Measurements from ENCODE around the gene TCF7L2. TPM values are rescaled to one million over a fixed set of nuclear protein-coding genes. Genes with fewer than 3 reads are reported as not detected.

Gene TCF7L2
- total RNA-seq, 1 donor from 2014 or later: 0.21 TPM

GRCh38 chr10:113031147-113031546, 81.1 kb downstream of the TCF7L2 start:
- Mint-ChIP-seq H3K4me1 (no peaks in the 10 kb centered on the region), H3K36me3 (ENCODE audit: low read depth) (no peaks in the 10 kb centered on the region)

GRCh38 chr10:113033991-113034390, 83.9 kb downstream of the TCF7L2 start:
- Mint-ChIP-seq H3K27ac (no peak overlapping the region), H3K4me1 (no peaks in the 10 kb centered on the region), H3K27me3 (peaks cover 8% of the 10 kb centered on the region), H3K4me3 (no peak overlapping the region), H3K36me3 (ENCODE audit: low read depth) (no peaks in the 10 kb centered on the region), H3K9me3 (no peaks in the 10 kb centered on the region)
- DNase-seq: no peak
- intact Hi-C loops (cut with micrococcal nuclease): no loop called here

More at GRCh38 chr10:113031147-113031546, 81.1 kb downstream of the TCF7L2 start:
- DNase-seq: no peak
- intact Hi-C loops (cut with micrococcal nuclease): no loop called here
- H3K27ac Mint-ChIP-seq: no peak overlapping the region
- no peaks in the 10 kb centered on the region for H3K9me3 Mint-ChIP-seq
- H3K4me3 Mint-ChIP-seq: no peak overlapping the region
- peaks cover 17% of the 10 kb centered on the region for H3K27me3 Mint-ChIP-seq

GRCh38 chr10:113035732-113036312, 85.8 kb downstream of the TCF7L2 start:
- no peak overlapping the region for H3K4me3 Mint-ChIP-seq
- intact Hi-C loops (cut with micrococcal nuclease): no loop called here
- H3K9me3 Mint-ChIP-seq: no peaks in the 10 kb centered on the region
- H3K4me1 Mint-ChIP-seq: no peaks in the 10 kb centered on the region
- peaks cover 6% of the 10 kb centered on the region for H3K27me3 Mint-ChIP-seq
- H3K27ac Mint-ChIP-seq: no peak overlapping the region
- H3K36me3 Mint-ChIP-seq (ENCODE audit: low read depth): no peaks in the 10 kb centered on the region
- no peak for DNase-seq

- H3K27ac Mint-ChIP-seq: no peak overlapping the region
Measured at GRCh38 chr10:113036619-113037018, 86.6 kb downstream of the TCF7L2 start.

GRCh38 chr10:113037218-113037617, 87.2 kb downstream of the TCF7L2 start:
- no peak overlapping the region for H3K27ac Mint-ChIP-seq
- no peaks in the 10 kb centered on the region for H3K9me3 Mint-ChIP-seq
- intact Hi-C loops (cut with micrococcal nuclease): no loop called here
- H3K36me3 Mint-ChIP-seq (ENCODE audit: low read depth): no peaks in the 10 kb centered on the region
- no peak overlapping the region for H3K4me3 Mint-ChIP-seq
- H3K4me1 Mint-ChIP-seq: no peaks in the 10 kb centered on the region
- H3K27me3 Mint-ChIP-seq: peaks cover 12% of the 10 kb centered on the region
- no peak for DNase-seq

More at GRCh38 chr10:113036619-113037018, 86.6 kb downstream of the TCF7L2 start:
- H3K4me3 Mint-ChIP-seq: no peak overlapping the region
- intact Hi-C loops (cut with micrococcal nuclease): no loop called here
- H3K9me3 Mint-ChIP-seq: no peaks in the 10 kb centered on the region
- DNase-seq: no peak
- no peaks in the 10 kb centered on the region for H3K36me3 Mint-ChIP-seq (ENCODE audit: low read depth)
- H3K27me3 Mint-ChIP-seq: peaks cover 8% of the 10 kb centered on the region
- no peaks in the 10 kb centered on the region for H3K4me1 Mint-ChIP-seq

GRCh38 chr10:113038183-113038582, 88.1 kb downstream of the TCF7L2 start:
- intact Hi-C loops (cut with micrococcal nuclease): no loop called here
- no peak overlapping the region for H3K27ac Mint-ChIP-seq
- no peak for DNase-seq
- no peaks in the 10 kb centered on the region for H3K4me1 Mint-ChIP-seq
- H3K36me3 Mint-ChIP-seq (ENCODE audit: low read depth): no peaks in the 10 kb centered on the region
- H3K4me3 Mint-ChIP-seq: no peak overlapping the region
- H3K27me3 Mint-ChIP-seq: peaks cover 15% of the 10 kb centered on the region
- H3K9me3 Mint-ChIP-seq: no peaks in the 10 kb centered on the region

- Mint-ChIP-seq H3K27me3 (peaks cover 17% of the 10 kb centered on the region), H3K27ac (no peak overlapping the region)
- intact Hi-C loops (cut with micrococcal nuclease): no loop called here
Measured at GRCh38 chr10:113038985-113039384, 88.9 kb downstream of the TCF7L2 start.

GRCh38 chr10:113041324-113041723, 91.3 kb downstream of the TCF7L2 start:
- Mint-ChIP-seq H3K27me3 (peaks cover 21% of the 10 kb centered on the region), H3K36me3 (ENCODE audit: low read depth) (no peaks in the 10 kb centered on the region), H3K4me3 (no peak overlapping the region), H3K9me3 (no peaks in the 10 kb centered on the region), H3K4me1 (no peaks in the 10 kb centered on the region), H3K27ac (no peak overlapping the region)
- intact Hi-C loops (cut with micrococcal nuclease): no loop called here
- DNase-seq: no peak

More at GRCh38 chr10:113038985-113039384, 88.9 kb downstream of the TCF7L2 start:
- H3K4me1 Mint-ChIP-seq: no peaks in the 10 kb centered on the region
- H3K36me3 Mint-ChIP-seq (ENCODE audit: low read depth): no peaks in the 10 kb centered on the region
- H3K4me3 Mint-ChIP-seq: no peak overlapping the region
- DNase-seq: no peak
- H3K9me3 Mint-ChIP-seq: no peaks in the 10 kb centered on the region

- H3K27me3 Mint-ChIP-seq: peaks cover 21% of the 10 kb centered on the region
- H3K27ac Mint-ChIP-seq: no peak overlapping the region
- H3K4me1 Mint-ChIP-seq: no peaks in the 10 kb centered on the region
- intact Hi-C loops (cut with micrococcal nuclease): no loop called here
- no peak overlapping the region for H3K4me3 Mint-ChIP-seq
- DNase-seq: no peak
- H3K36me3 Mint-ChIP-seq (ENCODE audit: low read depth): no peaks in the 10 kb centered on the region
- no peaks in the 10 kb centered on the region for H3K9me3 Mint-ChIP-seq
Measured at GRCh38 chr10:113041841-113042750, 92.0 kb downstream of the TCF7L2 start.

GRCh38 chr10:113042868-113043267, 92.8 kb downstream of the TCF7L2 start:
- Mint-ChIP-seq H3K4me1 (no peaks in the 10 kb centered on the region), H3K9me3 (no peaks in the 10 kb centered on the region), H3K4me3 (no peak overlapping the region), H3K27ac (no peak overlapping the region), H3K36me3 (ENCODE audit: low read depth) (no peaks in the 10 kb centered on the region), H3K27me3 (peaks cover 18% of the 10 kb centered on the region)
- intact Hi-C loops (cut with micrococcal nuclease): no loop called here
- no peak for DNase-seq

- Mint-ChIP-seq H3K27me3 (peaks cover 17% of the 10 kb centered on the region), H3K4me1 (no peaks in the 10 kb centered on the region), H3K36me3 (ENCODE audit: low read depth) (no peaks in the 10 kb centered on the region), H3K9me3 (no peaks in the 10 kb centered on the region), H3K4me3 (no peak overlapping the region), H3K27ac (no peak overlapping the region)
- intact Hi-C loops (cut with micrococcal nuclease): no loop called here
- no peak for DNase-seq
Measured at GRCh38 chr10:113044016-113044755, 94.1 kb downstream of the TCF7L2 start.

GRCh38 chr10:113045147-113046055, 95.4 kb downstream of the TCF7L2 start:
- Mint-ChIP-seq H3K36me3 (ENCODE audit: low read depth) (no peaks in the 10 kb centered on the region), H3K4me1 (no peaks in the 10 kb centered on the region), H3K9me3 (peaks cover 3% of the 10 kb centered on the region), H3K27me3 (peaks cover 21% of the 10 kb centered on the region), H3K27ac (no peak overlapping the region), H3K4me3 (no peak overlapping the region)
- intact Hi-C loops (cut with micrococcal nuclease): no loop called here
- DNase-seq: no peak

GRCh38 chr10:113047151-113047550, 97.1 kb downstream of the TCF7L2 start:
- Mint-ChIP-seq H3K27me3 (peaks cover 22% of the 10 kb centered on the region), H3K4me1 (peaks cover 3% of the 10 kb centered on the region), H3K4me3 (no peak overlapping the region), H3K36me3 (ENCODE audit: low read depth) (no peaks in the 10 kb centered on the region), H3K27ac (no peak overlapping the region), H3K9me3 (peaks cover 3% of the 10 kb centered on the region)
- no peak for DNase-seq
- intact Hi-C loops (cut with micrococcal nuclease): no loop called here

All from activated CD4-positive, alpha-beta T cell treated with anti-CD3 and anti-CD28 coated beads, Interleukin-2, amount 10 ng/mL, durations not matched to agents 24 days and 14 days (primary cell).